Activated gamma-delta T cell (primary cell): ENCODE data around the gene LGALS4.
"Not testable (repeated sequence)": the region's sequence is repeated elsewhere in the genome, so short reads cannot be mapped to it uniquely, and the experiment has no call there.

Experiments
- DNase-seq: peaks from one replicate; lab custom pipeline; 2025; lab: John Stamatoyannopoulos, UW

Gene LGALS4

DNA sequence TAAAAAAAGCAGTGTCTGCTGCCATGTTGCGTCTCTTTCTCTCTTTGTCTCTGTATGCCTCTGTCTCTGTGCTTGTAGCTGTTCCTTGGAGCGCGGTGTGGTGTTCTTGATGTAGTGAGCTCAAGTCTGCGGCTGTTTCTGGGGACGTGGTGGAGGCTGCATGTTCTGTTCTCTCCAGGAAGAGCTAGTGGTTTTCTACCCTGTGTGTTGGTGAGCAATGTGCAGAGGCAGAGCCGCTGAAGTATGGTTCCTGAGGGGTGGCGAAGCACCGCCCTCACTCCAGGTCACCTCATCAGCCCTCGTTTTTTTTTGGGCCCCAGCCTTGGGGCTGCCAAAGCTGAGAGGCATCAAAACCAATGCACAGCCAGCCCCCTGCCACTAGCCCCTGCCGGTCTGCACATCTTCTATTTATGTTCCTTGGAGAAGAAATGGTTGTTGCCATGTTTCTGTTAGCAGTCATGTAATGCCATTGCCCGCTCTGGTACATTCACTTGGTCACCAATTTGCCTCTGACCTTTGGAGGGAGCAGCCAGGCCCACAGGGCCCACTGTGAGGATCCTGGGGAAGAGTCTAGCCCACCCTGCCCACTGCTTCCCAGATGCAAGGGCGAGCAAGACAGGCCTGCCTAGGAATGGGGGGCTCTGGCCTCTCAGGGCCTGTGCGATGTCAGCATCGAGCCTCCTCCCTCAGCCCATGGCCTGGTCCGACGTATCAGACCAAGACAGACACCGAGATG, 29.9 kb upstream of the LGALS4 start:
- DNase-seq = no peak

DNA sequence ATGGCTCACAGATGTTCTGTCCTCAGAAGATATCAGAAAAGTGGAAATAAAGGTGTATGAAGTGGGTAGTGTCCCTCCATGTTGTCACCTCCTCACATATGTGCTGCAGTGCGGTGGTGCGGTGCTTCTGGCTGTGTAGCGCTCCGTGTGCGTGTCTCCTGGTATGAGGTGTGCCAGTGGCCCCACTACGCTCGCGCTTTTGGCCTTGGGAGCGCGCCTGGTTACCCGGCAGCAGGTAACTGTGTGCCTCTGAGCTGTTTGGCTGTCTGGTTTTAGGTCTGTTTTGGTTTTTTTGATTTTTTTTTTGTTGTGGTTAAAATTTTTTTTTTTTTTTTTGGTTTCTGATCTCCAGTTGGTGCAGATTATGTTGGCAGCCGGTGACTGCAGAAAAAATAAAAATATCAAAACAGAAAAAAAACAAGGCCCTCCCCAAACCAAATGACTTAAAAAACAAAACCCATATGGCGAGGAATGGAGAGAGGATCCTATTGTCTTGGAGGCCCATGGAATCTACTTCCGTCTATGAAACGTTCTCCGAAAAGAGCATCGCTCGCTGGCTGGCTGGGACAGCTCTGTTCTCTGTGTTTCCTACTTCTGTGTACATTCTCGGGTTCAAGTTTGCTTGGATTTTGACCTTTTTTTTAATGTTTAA, 29.2 kb upstream of the LGALS4 start:
- peak; percentile 44 for DNase-seq

DNA sequence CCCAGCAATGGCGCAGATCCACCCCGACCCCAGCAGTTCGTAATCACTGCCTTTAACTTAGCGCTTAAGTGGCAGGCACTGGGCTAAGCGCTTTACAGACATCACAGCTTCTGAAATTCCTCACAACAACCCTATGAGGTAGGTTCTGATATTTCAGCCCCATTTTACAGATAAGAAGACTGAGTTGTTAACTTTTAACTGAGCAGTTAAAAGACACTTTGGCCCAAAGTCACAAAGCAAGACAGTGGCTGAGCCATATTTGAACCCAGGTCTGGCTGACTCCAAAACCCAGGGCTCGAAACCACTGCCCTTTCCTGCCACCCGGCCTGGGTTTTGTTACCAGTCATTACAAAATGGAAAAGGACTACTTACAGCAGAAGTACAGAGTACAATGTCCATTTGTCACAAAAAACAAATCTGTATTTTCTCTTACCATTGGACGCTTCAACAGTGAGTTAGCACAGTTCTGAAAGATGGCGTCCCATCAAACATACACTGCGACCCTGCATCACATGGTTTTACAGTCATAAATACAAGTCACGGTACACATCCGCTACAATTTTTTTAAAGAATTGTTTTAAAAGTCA, 28.5 kb upstream of the LGALS4 start:
- DNase-seq = no peak

DNA sequence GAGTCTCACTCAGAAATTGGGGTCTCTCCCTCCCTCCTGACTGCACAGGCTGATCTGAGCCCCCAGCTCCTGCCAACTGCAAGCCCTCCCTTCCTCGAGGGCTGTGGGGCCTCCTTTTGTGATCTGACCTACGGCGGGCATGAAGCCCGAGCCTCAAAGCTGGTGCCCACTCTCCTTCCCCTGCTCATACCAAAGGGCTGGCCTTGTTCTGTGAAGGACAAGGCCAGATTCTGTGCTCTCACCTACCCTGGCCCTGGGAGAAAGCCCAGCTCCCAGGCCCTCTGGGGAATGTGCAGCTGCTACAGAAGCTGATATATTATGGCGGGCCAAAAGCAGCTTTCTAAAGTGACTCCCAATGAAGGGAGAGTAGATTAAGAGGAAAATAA, 27.8 kb upstream of the LGALS4 start:
- DNase-seq = no peak

DNA sequence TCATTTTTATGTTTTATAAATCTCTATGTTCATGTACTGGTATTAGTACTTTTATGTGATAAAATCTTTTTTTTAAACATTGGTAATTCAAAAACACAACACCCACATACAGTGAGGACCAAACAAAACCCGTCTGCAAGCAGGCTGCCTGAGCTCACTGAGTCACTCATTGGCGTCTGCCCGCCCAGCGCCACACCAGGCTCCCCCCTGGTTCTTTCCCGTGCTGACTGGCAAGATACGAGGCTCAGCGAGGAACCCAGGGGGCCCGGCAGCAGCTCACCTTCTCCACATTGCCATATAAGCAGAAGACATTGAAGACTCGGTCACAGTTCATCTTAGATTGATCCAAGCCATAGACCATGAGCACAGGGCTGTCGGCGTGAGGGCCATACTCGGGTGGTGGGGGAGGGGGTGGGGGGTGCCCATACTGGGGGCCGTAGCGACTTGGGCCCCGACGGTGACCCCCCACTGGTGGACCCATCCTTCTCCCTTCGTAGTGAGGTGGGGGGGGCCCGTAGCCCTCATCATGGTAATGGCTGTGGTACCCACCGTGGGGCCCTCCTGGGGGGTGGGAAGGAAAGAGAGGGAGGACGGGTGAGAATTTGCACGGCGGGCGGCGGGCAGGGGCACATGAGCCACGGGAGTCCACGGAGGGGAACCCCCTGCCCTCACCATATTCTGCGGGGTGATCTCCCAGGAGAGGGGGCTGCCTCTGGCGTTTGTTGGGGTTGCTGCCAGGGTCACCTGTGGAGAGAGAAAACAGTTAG, 27.3 kb upstream of the LGALS4 start:
- DNase-seq = no peak

DNA sequence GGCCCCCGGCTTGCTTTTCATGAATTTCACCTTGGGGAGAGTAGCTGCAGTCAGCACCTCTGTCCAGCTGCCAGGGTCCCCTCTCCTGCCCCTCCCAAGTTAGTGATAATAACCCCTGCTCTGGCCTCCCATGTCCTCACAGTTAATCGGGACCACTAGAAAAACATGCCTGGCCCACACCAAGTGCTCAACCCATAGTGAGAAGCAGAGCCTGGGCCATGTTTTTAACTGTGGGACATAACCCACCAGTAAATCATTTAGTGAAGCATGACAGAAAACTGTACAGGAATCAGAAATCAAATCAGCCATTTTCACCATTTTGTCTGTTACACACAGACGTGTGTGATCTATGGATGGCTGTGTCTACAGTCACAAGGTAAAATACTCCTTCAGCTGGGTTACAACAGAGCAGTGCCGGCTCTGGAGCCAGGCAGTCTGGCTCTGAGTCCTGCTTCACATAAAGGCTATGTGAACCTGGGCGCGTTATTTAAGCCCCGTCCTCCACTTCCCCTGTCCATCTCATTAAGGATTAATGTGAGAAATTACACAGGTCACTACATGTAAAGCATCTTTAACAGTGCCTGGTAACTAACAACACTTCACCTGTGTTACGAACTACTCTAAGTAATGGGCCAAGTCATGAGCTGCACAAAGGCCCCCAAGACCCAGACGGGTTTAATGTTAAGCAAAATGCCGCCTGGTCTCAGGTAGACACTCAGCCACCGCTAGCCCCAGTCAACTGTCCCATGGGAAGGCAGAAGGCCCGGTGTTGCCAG, 26.4 kb upstream of the LGALS4 start:
- no peak for DNase-seq

DNA sequence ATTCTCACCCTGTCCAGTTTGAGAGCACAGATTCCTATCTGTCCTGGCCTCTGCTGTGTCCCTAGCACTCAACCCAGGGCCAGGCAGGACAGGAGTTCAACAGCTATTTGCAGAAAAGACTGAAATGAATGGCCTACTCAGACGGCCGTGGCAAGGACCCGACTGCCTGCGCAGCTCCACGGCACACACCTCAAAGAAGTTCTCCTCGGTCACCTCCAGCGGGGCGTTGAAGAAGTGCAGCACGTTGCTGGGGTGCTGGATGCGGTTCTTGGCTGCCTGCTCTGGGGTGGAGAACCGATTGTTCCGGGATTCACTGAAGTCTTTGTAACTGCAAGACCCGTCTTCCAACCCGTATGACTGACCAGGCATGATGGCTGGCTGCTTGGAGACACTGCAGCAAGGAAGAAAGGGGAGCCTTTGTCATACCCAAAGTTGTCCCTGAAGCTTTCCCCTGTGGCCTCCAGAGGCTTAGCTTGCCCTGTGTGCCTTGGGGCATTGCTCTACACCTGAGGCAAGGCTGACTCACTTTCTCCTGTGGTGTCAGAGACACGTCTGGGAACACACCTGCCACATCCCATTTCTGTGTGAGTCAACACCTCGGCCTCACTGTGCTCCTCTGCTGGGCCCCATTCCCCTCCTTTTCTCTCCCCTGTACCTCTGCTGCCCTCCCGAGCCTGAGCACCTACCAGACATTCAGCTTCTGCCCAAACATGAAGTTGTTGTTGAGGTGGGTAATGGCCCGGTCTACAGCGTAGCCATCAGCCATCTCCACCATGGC, 25.7 kb upstream of the LGALS4 start:
- DNase-seq = no peak

DNA sequence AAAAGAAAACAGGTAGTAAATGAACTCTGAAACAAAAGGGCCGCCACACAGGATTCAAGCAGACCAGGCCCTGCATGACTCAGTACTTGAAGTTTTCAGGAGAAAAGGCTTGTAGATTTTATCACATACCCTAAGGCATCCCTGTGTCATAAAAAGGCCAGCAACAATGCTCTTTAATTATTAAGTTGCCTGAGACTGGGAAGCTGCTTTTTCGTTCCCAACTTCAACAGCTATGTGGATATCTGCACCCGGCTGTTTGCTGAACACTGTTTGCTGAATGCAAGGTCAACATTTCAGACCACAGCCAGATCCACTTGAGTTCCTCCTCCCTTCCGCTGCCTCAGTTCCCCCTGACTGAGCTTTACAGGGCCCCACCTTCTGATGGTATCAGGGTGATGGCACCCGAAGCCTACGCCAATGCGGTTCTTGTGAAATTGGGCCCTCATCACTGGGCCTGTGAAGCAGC, 24.9 kb upstream of the LGALS4 start:
- no peak for DNase-seq

DNA sequence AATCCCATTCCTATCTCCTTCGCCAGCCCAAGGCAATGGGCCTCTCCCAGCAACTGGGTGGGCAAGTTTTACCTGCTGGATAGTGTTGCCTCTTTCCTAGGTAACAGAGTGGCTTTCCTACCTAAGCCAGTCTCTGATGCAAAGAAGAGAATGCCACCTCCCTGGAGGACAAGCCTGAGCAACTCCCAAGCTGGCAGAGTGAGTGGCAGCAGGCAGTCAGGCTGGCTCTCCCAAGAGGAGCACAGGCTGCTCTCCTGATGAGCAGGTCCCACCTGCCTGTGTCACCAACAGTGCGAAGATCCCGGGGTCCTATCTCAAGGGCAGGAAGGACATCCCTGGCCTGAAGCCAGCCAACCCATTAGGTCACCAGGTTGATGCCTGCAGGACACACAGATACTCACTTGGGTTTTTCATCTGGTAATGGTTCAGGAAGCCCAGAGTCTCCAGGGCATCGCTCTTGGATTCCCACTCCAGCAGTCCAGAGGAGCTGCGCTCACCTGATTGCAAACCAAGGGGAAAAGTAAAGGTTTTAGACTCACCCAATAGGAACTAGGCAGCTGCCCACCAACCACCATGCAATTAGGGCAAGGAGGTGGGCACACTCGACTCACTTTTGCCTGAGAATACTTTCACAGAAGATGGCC, 24.4 kb upstream of the LGALS4 start:
- DNase-seq = no peak

DNA sequence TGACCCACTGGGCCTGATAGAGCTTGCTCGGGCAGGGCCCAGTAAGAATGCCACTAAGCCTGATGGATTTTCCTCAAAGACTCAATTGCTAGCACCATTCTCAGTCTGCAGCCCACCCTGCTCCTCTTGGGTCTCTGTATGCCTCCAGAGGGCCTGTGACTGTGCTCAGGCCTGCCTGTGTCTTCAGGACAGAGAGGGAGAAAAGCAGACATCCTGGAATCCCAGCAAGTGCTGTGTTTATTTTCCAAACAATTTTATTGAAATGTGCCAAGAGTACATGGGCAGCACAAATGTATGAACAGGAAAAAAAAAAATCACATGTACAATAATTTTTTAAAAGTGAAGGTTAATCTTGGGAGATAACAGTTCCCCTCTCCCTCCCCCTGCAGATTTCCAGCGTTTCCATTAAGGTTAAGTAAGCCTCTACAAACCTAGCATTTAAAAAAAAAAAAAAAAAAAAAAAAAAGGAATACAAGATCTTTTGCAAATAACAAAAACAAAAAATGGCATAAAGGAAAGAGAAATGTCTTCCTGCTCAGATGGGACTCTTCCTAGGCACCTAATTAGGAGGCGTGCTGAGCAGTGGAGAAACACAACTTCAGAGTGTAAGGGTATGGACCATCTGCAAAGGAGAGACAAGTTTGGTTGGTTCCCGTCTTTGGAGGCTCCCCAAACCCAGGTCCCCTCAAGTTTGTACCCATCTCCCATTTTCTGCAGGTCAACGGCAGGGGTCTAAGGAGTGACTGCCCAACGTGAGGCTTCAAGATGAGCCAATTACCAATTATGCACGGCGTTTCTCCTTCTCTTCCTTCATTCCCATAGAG, 23.6 kb upstream of the LGALS4 start:
- DNase-seq = no peak

DNA sequence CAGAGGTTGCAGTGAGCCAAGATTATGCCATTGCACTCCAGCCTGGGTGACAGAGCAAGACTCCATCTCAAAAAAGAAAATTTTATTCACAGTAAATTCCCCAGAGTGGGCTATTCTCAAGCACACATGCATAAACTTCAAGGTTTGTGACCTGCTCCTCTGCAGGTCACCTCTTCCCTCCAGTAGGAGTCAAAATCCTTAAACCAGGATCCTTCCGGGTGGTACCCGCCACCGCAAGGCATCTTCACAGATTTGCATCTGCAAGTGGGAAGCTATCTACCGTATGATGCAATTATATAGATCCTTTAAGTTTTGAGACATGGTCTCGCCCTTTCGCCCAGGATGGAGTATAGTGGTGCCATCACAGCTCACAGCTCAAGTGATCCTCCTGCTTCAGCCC, 21.8 kb upstream of the LGALS4 start:
- DNase-seq = no peak

DNA sequence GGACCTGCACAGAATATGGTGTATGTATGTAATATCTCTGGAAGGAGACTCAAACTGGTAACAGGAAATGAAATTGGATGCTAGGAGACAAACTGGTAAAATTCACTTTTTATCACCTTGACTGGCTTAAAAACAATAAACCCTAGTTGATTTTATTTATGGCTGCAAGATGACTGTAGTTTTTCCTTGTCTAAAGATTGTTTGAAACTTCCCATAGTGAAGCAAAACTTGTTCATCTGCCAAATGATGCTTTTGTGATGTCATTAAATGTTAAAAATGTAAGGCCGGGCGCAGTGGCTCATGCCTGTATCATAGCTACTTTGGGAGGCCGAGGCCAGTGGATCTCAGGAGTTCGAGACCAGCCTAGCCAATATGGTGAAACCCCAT, 21.4 kb upstream of the LGALS4 start:
- no peak for DNase-seq

DNA sequence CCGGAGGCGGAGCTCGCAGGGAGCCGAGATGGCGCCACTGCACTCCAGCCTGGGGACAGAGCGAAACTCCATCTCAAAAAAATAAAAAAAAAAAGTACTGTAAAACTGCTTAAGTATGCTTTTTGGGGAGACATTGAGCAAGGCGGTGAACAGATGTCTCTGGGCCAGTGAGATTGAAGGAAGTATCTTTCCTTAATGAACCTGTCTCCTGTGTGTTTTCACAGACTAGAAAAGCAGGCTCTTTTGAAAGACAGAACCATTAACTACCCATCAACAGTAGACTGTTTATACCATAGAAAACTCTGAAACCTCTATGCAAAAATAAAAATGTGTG, 20.3 kb upstream of the LGALS4 start:
- DNase-seq = no peak

DNA sequence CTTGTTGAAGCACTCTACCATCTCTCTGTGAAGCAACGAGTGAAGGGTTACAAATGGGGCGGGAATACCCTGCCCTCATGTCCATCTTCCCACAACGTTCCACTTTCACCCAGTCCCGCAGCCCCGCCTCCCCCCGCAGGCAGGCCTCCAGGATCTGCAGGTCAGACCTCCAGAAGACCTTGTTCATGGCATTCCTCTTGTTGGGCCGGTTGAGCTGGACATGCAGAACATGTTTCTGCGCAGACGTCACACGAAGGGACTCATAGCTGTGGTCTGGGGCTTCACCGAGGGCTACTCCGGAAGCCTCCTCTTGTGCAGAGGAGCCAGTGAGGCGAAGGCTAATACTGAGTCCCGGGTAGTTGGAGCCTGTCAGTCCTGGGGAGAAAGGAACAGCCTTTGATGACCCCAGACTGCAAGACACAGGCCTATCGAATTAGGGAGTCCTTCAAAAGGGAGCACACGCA, 18.4 kb upstream of the LGALS4 start:
- no peak for DNase-seq

DNA sequence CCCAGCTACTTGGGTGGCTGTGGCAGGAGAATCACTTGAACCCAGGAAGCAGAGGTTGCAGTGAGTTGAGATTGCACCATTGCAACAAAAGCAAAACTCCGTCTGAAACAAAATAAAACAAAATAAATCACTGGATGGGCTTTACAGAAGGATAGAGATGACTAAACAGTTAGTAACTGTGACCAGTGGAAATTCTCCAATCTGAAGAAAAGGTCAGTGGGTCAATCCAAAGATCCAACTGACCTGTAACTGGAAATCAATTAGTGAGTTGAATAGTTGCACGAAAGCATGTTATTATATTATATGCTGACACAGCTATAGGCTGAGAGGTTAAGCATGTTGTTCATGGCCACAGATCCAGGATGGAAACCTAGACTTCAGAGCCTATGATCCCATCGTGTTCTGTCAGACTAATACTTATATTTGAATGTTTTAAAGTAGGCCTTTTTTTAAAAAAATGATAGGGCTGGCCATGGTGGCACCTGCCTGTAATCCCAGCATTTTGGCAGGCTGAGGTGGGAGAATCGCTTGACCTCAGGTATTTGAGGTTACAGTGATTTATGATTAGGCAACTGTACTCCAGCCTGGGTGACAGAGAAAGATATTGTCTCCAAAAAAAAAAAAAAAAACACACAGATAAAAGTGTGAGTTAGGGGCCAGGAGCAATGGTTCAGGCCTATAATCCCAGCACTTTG, 17.4 kb upstream of the LGALS4 start:
- no peak for DNase-seq

DNA sequence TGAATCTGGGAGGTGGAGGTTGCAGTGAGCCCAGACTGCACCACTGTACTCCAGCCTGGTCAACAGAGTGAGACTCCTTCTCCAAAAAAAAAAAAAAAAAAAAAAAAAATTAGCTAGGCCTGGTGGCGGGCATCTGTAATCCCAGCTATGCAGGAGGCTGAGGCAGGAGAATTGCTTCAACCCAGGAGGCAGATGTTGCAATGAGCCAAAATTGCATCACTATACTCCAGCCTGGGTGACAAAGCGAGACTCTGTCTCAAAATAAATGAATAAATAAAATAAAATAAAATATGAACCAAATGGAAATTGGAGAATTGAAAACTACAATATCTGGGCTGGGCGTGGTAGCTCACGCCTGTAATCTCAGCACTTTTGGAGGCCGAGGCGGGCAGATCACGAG, 16.5 kb upstream of the LGALS4 start:
- not testable (repeated sequence) for DNase-seq

DNA sequence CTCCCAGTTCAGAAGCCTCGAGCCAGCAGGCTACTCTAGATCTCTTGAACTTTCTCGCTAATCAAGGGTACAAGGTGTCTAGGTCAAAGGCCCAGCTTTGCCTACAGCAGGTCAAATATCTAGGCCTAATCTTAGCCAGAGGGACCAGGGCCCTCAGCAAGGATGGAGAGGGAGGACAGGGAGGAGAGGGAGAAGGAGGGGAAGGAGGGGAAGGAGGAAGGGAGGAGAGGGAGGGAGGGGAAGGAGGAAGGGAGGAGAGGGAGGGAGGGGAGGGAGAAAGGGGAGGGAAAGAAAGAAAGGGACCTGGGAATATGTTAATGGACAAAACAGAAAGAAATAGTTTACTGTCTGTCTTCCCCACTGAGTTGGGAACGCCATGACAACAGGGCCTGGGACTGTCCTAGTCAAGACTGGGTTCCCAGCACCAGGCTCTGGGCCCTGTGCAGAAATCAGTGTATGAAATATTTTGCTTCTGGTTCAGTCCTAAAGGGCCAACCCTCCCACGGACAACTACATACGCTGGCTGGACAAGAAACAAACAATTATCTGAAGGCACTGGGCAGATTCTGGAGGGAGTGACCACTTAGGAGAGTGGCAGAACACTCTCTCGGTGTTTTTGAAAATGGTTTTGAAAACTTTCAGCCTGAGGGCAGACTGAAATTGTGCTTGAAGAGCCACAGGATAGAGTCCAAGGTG, 14.3 kb upstream of the LGALS4 start:
- DNase-seq = no peak

DNA sequence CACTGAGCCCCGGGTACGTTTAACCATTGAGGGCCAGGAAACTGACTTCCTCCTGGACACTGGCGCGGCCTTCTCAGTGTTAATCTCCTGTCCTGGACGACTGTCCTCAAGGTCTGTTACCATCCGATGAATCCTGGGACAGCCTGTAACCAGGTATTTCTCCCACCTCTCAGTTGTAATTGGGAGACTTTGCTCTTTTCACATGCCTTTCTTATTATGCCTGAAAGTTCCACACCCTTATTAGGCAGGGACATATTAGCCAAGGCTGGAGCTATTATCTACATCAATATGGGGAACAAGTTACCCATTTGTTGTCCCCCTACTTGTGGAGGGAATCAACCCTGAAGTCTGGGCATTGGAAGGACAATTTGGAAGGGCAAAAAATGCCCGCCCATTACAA, 13.2 kb upstream of the LGALS4 start:
- DNase-seq = not testable (repeated sequence)
